ENCODE measurements around the gene KCMF1. TPM values are rescaled to one million over a fixed set of nuclear protein-coding genes. Genes with fewer than 3 reads are reported as not detected.
A peak's percentile ranks its signal among the peaks of the same experiment; 100 is the strongest.

Gene KCMF1
- total and polyA plus RNA-seq, 2 donors (not counting 1 experiment from before 2014, with no cell fraction given) = 43.7 to 81.5 TPM

- H4K20me1 ChIP-seq (ENCODE audit: control insufficient read depth, insufficient read depth, low read length, poor library complexity, severe bottlenecking) = no peaks in the 10 kb centered on the region
- Mint-ChIP-seq H3K4me3 (peak overlapping the region; percentile 79), H3K4me1 (peaks cover 42% of the 10 kb centered on the region), H3K9me3 (ENCODE audit: insufficient read depth) (no peaks in the 10 kb centered on the region), H3K27ac (peak overlapping the region; percentile 93), H3K27me3 (no peaks in the 10 kb centered on the region)
- no peaks in the 10 kb centered on the region for H3K79me2 ChIP-seq (ENCODE audit: control insufficient read depth, insufficient read depth, low read length)
- ChIA-PET CTCF (interaction anchor here (0.5 to 11.9 kb wide), 18 partner anchors 9 to 449 kb away, joined by 3 to 168 read pairs (median 8); partner anchors contain the start of genes KCMF1, TGOLN2 and TMSB10), POLR2A (interaction anchor here (0.5 to 2.5 kb wide), 6 partner anchors 15 to 67 kb away, joined by 3 to 28 read pairs (median 5); partner anchors contain the start of gene KCMF1)
- peaks cover 41 to 49% of the 10 kb centered on the region in 2 donors for H3K4me1 ChIP-seq (ENCODE audit: control insufficient read depth in 2 of 2, insufficient read depth in 2 of 2, low read length in 2 of 2)
- 98% methylated on average over 6 of the region's 10 CpGs for WGBS (ENCODE audit: insufficient coverage)
- no peaks in the 10 kb centered on the region for H3K9me3 ChIP-seq (ENCODE audit: control extremely low read depth in 1 of 3, control insufficient read depth in 2 of 3, insufficient read depth in 1 of 3, low read length in 2 of 3)
- no peak for ATAC-seq (ENCODE audit: low read depth)
- no peak overlapping the region for H3K4me3 ChIP-seq (ENCODE audit: control extremely low read depth in 1 of 5, extremely low read depth in 1 of 5, insufficient read depth in 1 of 5, low read depth in 2 of 5, low read length in 4 of 5)
- no peaks in the 10 kb centered on the region for H3K27me3 ChIP-seq (replicated peaks in 1 of 4; ENCODE audit: control extremely low read depth in 1 of 4, control insufficient read depth in 3 of 4, insufficient read depth in 4 of 4, low read length in 3 of 4)
- H3K36me3 ChIP-seq (replicated peaks in 1 of 2; ENCODE audit: control extremely low read depth in 1 of 2, control insufficient read depth in 1 of 2, extremely low read depth in 1 of 2, insufficient read depth in 2 of 2, low read length in 1 of 2) = no peaks in the 10 kb centered on the region
- H3K4me2 ChIP-seq (replicated peaks; ENCODE audit: low read depth, low read length, poor library complexity, severe bottlenecking) = peak overlapping the region; percentile 71
- no peak for DNase-seq
- no peak for TF ChIP-seq CTCF (IDR thresholded peaks at IDR 0.05)
- TF ChIP-seq EZH2 (IDR thresholded peaks at IDR 0.05; ENCODE audit: borderline replicate concordance, insufficient read depth, low read depth, low read length, poor library complexity, severe bottlenecking) = no peak
- H2AFZ ChIP-seq (ENCODE audit: insufficient read depth, low read depth, low read length, poor library complexity, severe bottlenecking) = peak overlapping the region; percentile 71
- peak overlapping the region; percentile 41 for H3K9ac ChIP-seq (ENCODE audit: low read length)
- intact Hi-C loops (cut with micrococcal nuclease) = no loop called here
- peak overlapping the region; percentile 78 to 87 for H3K27ac ChIP-seq (ENCODE audit: low read length in 2 of 2)
Observed at GRCh38 chr2:84947010-84947593, 23.9 kb upstream of the KCMF1 start.

GRCh38 chr2:84953535-84953934 lies 17.4 kb upstream of the KCMF1 start:
- no peak for ATAC-seq (ENCODE audit: low read depth)
- Histone ChIP-seq H3K9me3 (ENCODE audit: control extremely low read depth in 1 of 3, control insufficient read depth in 2 of 3, insufficient read depth in 1 of 3, low read length in 2 of 3) (no peaks in the 10 kb centered on the region), H3K27ac (ENCODE audit: low read length in 2 of 2) (no peak overlapping the region), H3K4me3 (ENCODE audit: control extremely low read depth in 1 of 5, extremely low read depth in 1 of 5, insufficient read depth in 1 of 5, low read depth in 2 of 5, low read length in 4 of 5) (no peak overlapping the region), H3K27me3 (replicated peaks in 1 of 4; ENCODE audit: control extremely low read depth in 1 of 4, control insufficient read depth in 3 of 4, insufficient read depth in 4 of 4, low read length in 3 of 4) (no peaks in the 10 kb centered on the region), H3K4me2 (replicated peaks; ENCODE audit: low read depth, low read length, poor library complexity, severe bottlenecking) (no peak overlapping the region), H3K79me2 (ENCODE audit: control insufficient read depth, insufficient read depth, low read length) (no peaks in the 10 kb centered on the region), H3K4me1 (ENCODE audit: control insufficient read depth in 2 of 2, insufficient read depth in 2 of 2, low read length in 2 of 2) (no peaks in the 10 kb centered on the region), H3K9ac (ENCODE audit: low read length) (no peak overlapping the region), H3K36me3 (replicated peaks in 1 of 2; ENCODE audit: control extremely low read depth in 1 of 2, control insufficient read depth in 1 of 2, extremely low read depth in 1 of 2, insufficient read depth in 2 of 2, low read length in 1 of 2) (no peaks in the 10 kb centered on the region), H2AFZ (ENCODE audit: insufficient read depth, low read depth, low read length, poor library complexity, severe bottlenecking) (no peak overlapping the region), H4K20me1 (ENCODE audit: control insufficient read depth, insufficient read depth, low read length, poor library complexity, severe bottlenecking) (no peaks in the 10 kb centered on the region)
- intact Hi-C loops (cut with micrococcal nuclease) = no loop called here
- POLR2A ChIA-PET = interaction anchor here (1.0 kb wide), 1 partner anchor 47 kb away, joined by 3 read pairs; no protein-coding TSS in a partner anchor
- TF ChIP-seq EZH2 (IDR thresholded peaks at IDR 0.05; ENCODE audit: borderline replicate concordance, insufficient read depth, low read depth, low read length, poor library complexity, severe bottlenecking) (no peak), CTCF (IDR thresholded peaks at IDR 0.05) (no peak)
- DNase-seq = no peak
- no peak overlapping the region for H3K27ac Mint-ChIP-seq
- H3K4me3 Mint-ChIP-seq = no peak overlapping the region
- WGBS (ENCODE audit: insufficient coverage) = 94% methylated on average over 2 of the region's 3 CpGs
- no peaks in the 10 kb centered on the region for H3K9me3 Mint-ChIP-seq (ENCODE audit: insufficient read depth)
- CTCF ChIA-PET = no interaction called here
- H3K27me3 Mint-ChIP-seq = no peaks in the 10 kb centered on the region
- peaks cover 6% of the 10 kb centered on the region for H3K4me1 Mint-ChIP-seq
